ENCODE measurements around the gene GMIP.

The GMIP gene

GRCh38 chr19:19659646-19660245, 16.3 kb upstream of the GMIP start:
- no peak for DNase-seq

DNA sequence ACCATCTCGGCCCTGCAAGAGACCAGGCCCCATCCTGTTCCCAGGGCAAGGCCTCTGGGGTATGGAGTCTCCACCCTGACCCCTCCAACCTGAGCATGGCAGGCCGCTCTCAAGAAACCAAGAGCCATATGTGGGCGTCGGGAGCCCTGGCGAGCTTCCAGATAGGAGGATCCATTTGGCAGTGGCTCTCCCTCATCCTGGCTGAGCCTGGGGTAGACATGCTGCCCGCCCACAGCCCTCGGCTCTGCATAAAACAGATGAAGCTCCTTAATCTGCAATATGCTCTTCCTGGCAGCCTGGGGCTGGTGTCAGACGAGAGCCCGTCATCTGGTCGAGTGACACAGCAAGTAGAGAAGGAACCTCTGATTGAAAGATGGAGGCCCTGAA, 13.9 kb upstream of the GMIP start:
- DNase-seq = no peak

- no peak for DNase-seq
Measured at GRCh38 chr19:19656451-19657396, 13.3 kb upstream of the GMIP start.

- no peak for DNase-seq
Measured at GRCh38 chr19:19655641-19656343, 12.3 kb upstream of the GMIP start.

- DNase-seq = no peak
Measured at GRCh38 chr19:19655051-19655594, 11.7 kb upstream of the GMIP start.

GRCh38 chr19:19654441-19654840, 11.0 kb upstream of the GMIP start:
- no peak for DNase-seq

DNA sequence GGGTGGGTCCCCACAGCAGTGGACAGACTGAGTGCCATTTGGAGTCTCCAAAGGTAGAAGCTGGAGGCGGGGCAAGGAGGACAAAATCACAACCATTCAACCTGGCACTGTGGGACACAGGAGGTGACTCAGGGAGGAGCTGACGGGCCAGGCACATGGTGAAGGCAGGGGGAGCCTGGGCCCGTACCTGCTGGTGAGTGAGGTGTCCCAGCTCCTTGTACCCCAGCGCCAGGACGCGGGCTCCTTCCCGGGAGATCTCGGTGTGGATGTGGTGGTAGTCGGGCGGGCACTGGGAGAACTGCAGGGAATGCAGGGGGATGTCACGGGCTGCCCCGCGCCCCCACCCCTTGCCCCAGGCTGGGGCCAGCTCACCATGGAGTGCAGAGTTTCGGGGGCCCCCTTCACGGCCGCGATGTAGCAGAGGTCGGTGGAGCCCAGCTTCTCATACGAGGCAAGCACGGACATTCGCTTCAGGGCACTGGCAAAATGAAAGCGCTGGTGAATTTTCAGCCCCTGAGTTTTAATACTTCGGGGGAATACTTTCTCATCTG, 10.2 kb upstream of the GMIP start:
- no peak for DNase-seq

DNA sequence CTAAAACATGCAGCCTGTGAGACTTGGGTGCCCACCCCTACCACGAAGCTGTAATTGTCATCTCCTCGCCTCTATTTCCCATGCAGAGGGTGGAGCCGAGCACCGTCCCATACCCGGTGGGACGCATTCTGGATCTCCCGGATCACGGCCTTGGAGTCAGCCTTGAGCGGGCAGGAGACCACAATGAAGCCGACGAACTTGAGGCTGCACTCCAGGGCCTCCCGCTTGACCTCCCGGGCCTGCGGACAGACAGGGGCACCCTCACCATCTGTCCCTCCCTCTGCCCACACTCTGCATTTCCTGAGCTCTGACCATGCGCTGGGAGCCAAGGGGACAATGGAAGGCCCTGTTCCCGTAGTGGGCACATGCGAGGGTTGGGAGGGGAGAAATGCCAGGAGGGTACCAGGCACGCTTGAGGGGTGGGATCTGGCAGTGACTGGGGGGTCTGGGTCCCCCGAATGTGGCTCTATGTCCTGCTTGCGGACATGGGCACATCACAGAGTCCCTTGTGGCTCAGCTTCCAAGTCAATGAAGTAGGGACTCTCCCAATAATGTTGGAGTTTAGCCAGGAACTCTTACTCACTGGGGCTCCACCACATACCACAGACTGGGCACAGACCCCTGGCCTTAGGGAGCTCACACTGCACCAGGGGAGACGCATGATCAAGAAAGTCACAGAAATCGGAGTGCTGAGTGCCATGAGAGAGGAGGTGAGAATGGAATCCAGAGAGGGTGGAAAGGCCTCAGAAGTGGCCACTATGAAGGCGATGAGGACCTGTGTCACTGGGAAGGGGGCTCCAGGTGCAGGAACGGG, 9.2 kb upstream of the GMIP start:
- no peak for DNase-seq

GRCh38 chr19:19651076-19651475, 7.6 kb upstream of the GMIP start:
- DNase-seq = no peak

DNA sequence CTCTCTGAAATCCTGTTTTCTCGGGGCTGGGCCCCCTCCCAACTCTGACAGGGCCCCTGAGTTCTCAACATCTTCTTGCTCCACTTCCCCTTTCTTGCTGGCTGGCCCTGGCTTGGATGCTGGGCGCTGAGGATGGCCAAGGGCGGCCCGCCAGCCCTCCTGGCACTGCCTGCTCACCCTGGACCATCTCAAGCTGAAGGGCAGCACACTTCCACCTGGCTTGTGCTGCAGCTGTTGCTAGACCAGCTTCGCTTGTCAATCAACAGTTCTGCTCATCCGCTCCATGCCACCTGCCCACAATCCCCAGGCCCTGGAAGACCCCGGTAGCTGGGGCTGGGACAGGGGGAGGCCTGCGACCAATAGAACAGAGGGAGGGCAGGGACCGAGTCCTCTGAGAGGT, 6.9 kb upstream of the GMIP start:
- no peak for DNase-seq

- DNase-seq = no peak
Measured at GRCh38 chr19:19649580-19649995, 6.1 kb upstream of the GMIP start.

DNA sequence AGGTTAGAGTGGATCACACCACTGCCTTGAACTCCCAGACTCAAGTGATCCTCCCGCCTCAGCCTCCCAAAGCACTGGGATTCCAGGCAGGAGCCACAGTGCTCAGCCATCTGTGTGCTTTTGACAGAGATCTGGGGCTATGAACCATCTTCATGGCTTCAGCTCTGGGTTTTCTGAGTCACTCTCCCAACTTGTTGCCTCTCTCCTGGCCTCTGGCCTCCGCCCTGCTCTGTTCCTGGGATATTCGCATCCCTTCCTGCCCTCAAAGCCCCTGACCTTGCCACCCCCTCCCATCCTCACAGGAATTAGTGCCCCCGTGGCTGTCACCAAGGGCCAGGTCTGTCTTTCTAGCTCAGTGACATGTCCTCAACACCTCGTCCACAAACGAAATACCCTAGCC, 5.7 kb upstream of the GMIP start:
- no peak for DNase-seq

GRCh38 chr19:19647037-19647835, 3.8 kb upstream of the GMIP start:
- DNase-seq = no peak

DNA sequence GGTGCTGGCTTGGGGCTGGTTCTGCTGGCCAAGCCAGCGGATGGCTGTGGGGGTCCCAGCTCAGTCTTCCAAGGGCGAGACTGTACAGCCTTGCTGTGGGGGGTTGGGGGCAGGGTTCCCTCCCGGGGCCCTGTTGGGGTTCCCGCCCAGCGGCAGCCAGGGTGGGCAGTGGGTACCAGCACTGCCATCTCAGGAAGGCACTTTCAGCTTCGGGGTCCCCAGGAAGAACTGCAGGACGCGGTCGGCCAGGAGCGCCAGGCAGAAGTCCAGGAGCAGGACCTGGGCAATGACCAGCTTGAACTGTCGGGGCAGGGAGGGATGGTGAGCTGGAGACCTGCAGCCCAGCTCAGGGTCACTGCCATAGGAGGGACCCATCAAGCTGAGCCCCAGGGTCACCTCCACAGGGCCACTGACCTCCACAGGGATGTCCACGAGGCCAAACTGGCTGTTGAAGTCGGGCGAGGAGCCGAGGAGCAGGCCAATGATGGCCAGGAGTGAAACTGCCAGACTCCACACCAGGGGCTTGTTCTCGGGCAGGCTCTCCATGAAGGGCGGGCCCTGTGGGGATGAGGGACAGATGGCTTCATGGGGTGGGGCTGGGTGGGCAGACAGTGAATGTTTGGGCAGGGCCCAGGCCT, 1.9 kb upstream of the GMIP start:
- DNase-seq = no peak

GRCh38 chr19:19644054-19644388, 564 bp upstream of the GMIP start:
- DNase-seq = no peak

DNA sequence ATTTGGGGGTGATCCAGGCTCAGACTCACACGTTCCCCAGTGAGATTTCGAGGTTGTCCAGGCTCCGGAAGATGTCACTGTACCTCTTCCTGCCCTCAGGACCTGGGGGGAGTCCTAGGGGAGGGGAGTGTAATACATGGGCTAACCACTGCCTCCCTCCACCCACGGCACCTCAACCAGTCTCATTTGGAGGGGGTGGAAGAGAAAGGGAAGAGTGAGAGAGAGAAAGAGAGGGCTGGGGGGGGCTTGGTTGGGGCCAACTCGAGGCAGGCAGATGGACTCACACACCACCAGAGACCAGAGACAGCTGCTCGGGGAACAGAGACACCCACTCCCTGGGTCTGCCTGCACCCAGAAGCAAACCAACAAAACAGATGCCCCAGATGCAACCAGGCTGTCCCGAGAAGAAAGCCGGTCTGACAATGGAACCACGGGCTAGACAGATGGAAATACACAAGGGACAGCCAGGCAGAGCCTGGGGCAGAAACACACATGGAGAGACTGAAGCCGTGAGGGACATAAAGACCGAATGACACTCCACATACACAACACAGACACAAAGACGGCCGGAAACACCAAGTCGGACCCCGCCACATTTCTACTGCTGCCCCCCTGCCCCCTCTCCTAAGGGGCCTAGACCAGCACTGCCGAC, 825 bp downstream of the GMIP start:
- DNase-seq = peak; percentile 52

DNA sequence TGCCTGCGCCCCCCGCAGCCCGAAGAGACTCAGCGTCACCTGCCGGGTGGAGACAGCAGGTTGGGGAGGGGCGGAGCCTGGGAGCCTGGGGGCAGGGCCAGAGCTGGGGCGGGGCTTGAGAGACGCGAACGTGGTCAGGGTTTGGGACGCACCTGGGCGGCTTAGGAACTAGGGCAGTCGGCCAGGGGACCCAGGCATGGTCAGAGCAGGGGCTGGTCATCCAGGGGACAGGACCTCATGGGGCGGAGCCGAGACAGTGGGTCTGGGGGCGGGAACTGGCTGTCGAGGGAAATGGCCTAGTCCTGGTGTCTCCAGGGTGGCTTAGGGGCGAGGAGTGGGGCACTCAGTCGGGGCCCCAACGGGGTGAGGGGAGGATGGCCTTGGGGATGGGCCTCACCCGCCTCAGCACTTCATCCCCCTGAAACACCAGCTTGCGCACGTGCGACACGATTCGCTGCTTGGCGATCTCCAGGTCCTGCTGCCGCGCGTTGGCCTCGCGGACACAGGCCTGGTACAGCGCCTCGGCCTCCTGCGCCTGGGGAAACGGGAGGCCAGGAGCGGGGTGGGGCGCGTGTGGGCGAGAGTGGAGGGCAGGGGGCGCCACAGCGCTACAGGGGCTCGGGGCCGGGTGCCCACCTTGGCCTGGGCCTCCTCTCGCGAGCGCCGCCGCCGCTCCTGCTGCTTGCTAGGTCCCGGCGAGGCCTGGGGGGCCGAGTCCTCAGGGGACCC, 5.8 kb downstream of the GMIP start:
- no peak for DNase-seq

GRCh38 chr19:19637186-19637522, 6.3 kb downstream of the GMIP start:
- no peak for DNase-seq

GRCh38 chr19:19636573-19637185, 6.8 kb downstream of the GMIP start:
- no peak for DNase-seq

All from CD4-positive, alpha-beta T cell treated with Interleukin-6 for 4 hours (primary cell).